HepG2 (cell line): ENCODE data around the gene CLTCL1. TPM values are rescaled to one million over a fixed set of nuclear protein-coding genes. Genes with fewer than 3 reads are reported as not detected.

Source experiments
- AKAP8 ChIP-seq: sonication (generic); formaldehyde crosslinking; IDR thresholded peaks from 2 replicates; pipeline ENCODE4 v1.5.1; 2020; ENCODE audit warnings: mild to moderate bottlenecking, missing genetic modification reagents
- EED ChIP-seq: sonication (generic); formaldehyde crosslinking; IDR thresholded peaks from 2 replicates; pipeline ENCODE4 v1.5.0; 2020; ENCODE audit warnings: mild to moderate bottlenecking, missing genetic modification reagents
- MAFF ChIP-seq: IDR thresholded peaks from 2 replicates; pipeline ENCODE4 v1.6.1; 2011; ENCODE audit warnings: low read depth, low read length, improper control_type of control experiment
- MAZ ChIP-seq, 2 experiments: sonication (generic) in 1 of 2; formaldehyde crosslinking in 1 of 2; IDR thresholded peaks; 2 replicates each; pipeline versions ENCODE4 v1.5.0 to v1.6.1; 2012 to 2020; ENCODE audit warnings: low read depth in 2 of 2, mild to moderate bottlenecking in 2 of 2, borderline replicate concordance in 1 of 2, improper control_type of control experiment in 1 of 2, low read length in 1 of 2, missing genetic modification reagents in 1 of 2, moderate library complexity in 1 of 2
- NFATC3 ChIP-seq: sonication (generic); formaldehyde crosslinking; IDR thresholded peaks from 2 replicates; pipeline ENCODE4 v1.5.1; 2020; ENCODE audit warnings: mild to moderate bottlenecking, missing genetic modification reagents
- NONO ChIP-seq, 2 experiments: fragments of 450-650 bp in 1 of 2; sonication (generic) in 1 of 2; formaldehyde crosslinking in 1 of 2; IDR thresholded peaks in 1 of 2; conservative IDR thresholded peaks in 1 of 2; 2 replicates each; pipeline versions ENCODE4 v1.6.1 to v1.8.0; 2017 to 2022; ENCODE audit warnings: mild to moderate bottlenecking in 1 of 2, missing genetic modification reagents in 1 of 2, moderate library complexity in 1 of 2
- NR2F2 ChIP-seq: IDR thresholded peaks from 2 replicates; pipeline ENCODE4 v1.6.1; 2012; ENCODE audit warnings: low read depth, inconsistent platforms, borderline replicate concordance
- ZNF24 ChIP-seq: fragments of 450-650 bp; IDR thresholded peaks from 2 replicates; pipeline ENCODE4 v1.6.1; 2017; ENCODE audit warnings: antibody characterized with exemption, mild to moderate bottlenecking
- ZNF724P ChIP-seq: sonication (generic); formaldehyde crosslinking; IDR thresholded peaks from 2 replicates; pipeline ENCODE4 v1.8.0; 2022; ENCODE audit warnings: missing genetic modification reagents, borderline replicate concordance
- polyA plus RNA-seq, 8 experiments: library from polyadenylated mRNA; depleted of rRNA in 3 of 8; stranded (reverse) in 7 of 8; unstranded in 1 of 8; fragments of >200 nt; fragmentation: Illumina TruSeq in 4 of 8; extraction: Trizol in 4 of 8; gene quantifications; 2 replicates each; pipeline versions ENCODE4 v1.2.1 to v1.2.3, GENCODE V29; 2011 to 2016; ENCODE audit warnings: low read depth in 4 of 8, missing spikeins in 1 of 8, mixed read lengths in 1 of 8; ENCODE audit not compliant: insufficient read depth in 1 of 8
- total RNA-seq, 5 experiments: library from RNA; depleted of rRNA; stranded (reverse); fragments of >200 nt; fragmentation: Illumina TruSeq; extraction: Trizol; gene quantifications; 2 replicates each; pipeline ENCODE4 v1.2.3, GENCODE V29; 2016; ENCODE audit warnings: low read depth in 1 of 5
- TF ChIP-seq, protein P1 (sequence below): sonication (generic); formaldehyde crosslinking; IDR thresholded peaks from 2 replicates; pipeline ENCODE4 v1.5.1; 2020; ENCODE audit warnings: missing genetic modification reagents, mild to moderate bottlenecking, borderline replicate concordance
- TF ChIP-seq, protein P2 (sequence below): sonication (generic); formaldehyde crosslinking; IDR thresholded peaks from 2 replicates; pipeline ENCODE4 v1.5.0; 2020; ENCODE audit warnings: missing genetic modification reagents
- TF ChIP-seq, protein P3 (sequence below): sonication (generic); formaldehyde crosslinking; IDR thresholded peaks from 2 replicates; pipeline ENCODE4 v1.4.0; 2020; ENCODE audit warnings: missing genetic modification reagents
- TF ChIP-seq, protein P4 (sequence below): sonication (generic); formaldehyde crosslinking; IDR thresholded peaks from 2 replicates; pipeline ENCODE4 v1.8.0; 2022; ENCODE audit warnings: mild to moderate bottlenecking, missing genetic modification reagents
- TF ChIP-seq, protein P5 (sequence below): sonication (generic); formaldehyde crosslinking; IDR thresholded peaks from 2 replicates; pipeline ENCODE4 v1.5.1; 2020; ENCODE audit warnings: missing genetic modification reagents, mild to moderate bottlenecking, borderline replicate concordance

Gene CLTCL1
- total and polyA plus RNA-seq, 2 of the 13 experiments (the other 11 are each of a cell fraction or from before 2014, with no cell fraction given), result 8.1 to 10.9 TPM

DNA sequence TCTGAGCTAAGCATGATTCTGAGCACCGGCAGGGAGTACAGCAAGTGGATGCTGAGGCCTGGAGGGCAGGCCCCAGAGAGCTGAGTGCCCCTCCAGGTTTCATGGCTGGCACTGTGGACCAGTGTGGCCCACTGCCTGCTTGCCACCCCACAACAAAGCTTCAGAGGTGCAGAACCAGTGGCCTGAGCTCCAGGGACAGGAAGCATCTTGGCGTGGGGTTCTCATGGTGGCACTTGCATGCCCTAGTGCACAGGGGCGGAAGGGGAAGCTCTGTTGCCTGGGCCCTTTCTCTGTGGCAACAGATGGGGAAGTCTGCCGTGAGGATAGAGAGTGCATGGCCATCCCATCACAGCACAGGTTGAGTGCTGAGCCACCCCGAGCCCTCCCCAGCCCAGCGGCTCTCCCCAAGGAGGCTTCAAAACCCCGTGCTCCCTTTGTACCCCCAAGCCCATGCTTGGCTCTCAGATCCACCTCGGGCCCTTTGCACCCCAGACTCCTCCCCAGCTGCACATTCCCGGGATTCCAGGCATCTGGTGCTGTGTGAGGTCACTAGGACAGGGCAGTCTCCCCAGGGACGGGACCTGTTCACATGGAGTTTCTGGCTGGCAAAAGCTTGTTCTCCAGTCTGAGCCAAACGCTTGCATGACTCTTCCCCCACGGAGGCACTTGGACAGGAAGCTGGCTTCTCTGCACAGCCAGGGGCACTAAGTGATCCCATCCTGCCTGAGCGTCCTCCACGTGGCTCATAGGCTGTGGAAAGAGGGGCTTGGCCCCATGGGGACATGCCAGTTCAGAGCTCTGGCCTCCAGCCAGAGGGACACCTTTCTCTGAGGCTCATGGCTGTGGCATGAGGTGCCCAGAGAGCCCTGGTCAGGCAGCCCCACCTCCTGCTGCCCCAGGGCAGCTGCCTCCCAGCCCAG lies 117.2 kb downstream of the CLTCL1 start (continued):
- TF ChIP-seq, protein P1, sequence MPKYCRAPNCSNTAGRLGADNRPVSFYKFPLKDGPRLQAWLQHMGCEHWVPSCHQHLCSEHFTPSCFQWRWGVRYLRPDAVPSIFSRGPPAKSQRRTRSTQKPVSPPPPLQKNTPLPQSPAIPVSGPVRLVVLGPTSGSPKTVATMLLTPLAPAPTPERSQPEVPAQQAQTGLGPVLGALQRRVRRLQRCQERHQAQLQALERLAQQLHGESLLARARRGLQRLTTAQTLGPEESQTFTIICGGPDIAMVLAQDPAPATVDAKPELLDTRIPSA (CRISPR knock-in tag), result no peak
- TF ChIP-seq NONO (IDR thresholded peaks at IDR 0.05) (no peak), NONO (CRISPR knock-in tag; conservative IDR thresholded peaks at IDR 0.05) (peak; percentile 86), ZNF724P (CRISPR knock-in tag) (no peak), EED (CRISPR knock-in tag) (no peak), MAZ (IDR thresholded peaks at IDR 0.05; ENCODE audit: borderline replicate concordance, low read depth, low read length) (no peak), MAZ (CRISPR knock-in tag; IDR thresholded peaks at IDR 0.05; ENCODE audit: low read depth) (0 out of 2 replicates have a peak, but pooled peaks have one; percentile 16), MAFF (no peak), NR2F2 (peak; percentile 7; the same call in 1 of the 2 replicates), ZNF24 (no peak), AKAP8 (CRISPR knock-in tag) (peak; percentile 96), NFATC3 (CRISPR knock-in tag) (no peak)
- TF ChIP-seq, protein P2, sequence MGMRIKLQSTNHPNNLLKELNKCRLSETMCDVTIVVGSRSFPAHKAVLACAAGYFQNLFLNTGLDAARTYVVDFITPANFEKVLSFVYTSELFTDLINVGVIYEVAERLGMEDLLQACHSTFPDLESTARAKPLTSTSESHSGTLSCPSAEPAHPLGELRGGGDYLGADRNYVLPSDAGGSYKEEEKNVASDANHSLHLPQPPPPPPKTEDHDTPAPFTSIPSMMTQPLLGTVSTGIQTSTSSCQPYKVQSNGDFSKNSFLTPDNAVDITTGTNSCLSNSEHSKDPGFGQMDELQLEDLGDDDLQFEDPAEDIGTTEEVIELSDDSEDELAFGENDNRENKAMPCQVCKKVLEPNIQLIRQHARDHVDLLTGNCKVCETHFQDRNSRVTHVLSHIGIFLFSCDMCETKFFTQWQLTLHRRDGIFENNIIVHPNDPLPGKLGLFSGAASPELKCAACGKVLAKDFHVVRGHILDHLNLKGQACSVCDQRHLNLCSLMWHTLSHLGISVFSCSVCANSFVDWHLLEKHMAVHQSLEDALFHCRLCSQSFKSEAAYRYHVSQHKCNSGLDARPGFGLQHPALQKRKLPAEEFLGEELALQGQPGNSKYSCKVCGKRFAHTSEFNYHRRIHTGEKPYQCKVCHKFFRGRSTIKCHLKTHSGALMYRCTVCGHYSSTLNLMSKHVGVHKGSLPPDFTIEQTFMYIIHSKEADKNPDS, result no peak
- TF ChIP-seq, protein P3, sequence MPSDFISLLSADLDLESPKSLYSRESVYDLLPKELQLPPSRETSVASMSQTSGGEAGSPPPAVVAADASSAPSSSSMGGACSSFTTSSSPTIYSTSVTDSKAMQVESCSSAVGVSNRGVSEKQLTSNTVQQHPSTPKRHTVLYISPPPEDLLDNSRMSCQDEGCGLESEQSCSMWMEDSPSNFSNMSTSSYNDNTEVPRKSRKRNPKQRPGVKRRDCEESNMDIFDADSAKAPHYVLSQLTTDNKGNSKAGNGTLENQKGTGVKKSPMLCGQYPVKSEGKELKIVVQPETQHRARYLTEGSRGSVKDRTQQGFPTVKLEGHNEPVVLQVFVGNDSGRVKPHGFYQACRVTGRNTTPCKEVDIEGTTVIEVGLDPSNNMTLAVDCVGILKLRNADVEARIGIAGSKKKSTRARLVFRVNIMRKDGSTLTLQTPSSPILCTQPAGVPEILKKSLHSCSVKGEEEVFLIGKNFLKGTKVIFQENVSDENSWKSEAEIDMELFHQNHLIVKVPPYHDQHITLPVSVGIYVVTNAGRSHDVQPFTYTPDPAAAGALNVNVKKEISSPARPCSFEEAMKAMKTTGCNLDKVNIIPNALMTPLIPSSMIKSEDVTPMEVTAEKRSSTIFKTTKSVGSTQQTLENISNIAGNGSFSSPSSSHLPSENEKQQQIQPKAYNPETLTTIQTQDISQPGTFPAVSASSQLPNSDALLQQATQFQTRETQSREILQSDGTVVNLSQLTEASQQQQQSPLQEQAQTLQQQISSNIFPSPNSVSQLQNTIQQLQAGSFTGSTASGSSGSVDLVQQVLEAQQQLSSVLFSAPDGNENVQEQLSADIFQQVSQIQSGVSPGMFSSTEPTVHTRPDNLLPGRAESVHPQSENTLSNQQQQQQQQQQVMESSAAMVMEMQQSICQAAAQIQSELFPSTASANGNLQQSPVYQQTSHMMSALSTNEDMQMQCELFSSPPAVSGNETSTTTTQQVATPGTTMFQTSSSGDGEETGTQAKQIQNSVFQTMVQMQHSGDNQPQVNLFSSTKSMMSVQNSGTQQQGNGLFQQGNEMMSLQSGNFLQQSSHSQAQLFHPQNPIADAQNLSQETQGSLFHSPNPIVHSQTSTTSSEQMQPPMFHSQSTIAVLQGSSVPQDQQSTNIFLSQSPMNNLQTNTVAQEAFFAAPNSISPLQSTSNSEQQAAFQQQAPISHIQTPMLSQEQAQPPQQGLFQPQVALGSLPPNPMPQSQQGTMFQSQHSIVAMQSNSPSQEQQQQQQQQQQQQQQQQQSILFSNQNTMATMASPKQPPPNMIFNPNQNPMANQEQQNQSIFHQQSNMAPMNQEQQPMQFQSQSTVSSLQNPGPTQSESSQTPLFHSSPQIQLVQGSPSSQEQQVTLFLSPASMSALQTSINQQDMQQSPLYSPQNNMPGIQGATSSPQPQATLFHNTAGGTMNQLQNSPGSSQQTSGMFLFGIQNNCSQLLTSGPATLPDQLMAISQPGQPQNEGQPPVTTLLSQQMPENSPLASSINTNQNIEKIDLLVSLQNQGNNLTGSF (CRISPR knock-in tag), result 0 out of 2 replicates have a peak, but pooled peaks have one; percentile 46
- TF ChIP-seq, protein P4, sequence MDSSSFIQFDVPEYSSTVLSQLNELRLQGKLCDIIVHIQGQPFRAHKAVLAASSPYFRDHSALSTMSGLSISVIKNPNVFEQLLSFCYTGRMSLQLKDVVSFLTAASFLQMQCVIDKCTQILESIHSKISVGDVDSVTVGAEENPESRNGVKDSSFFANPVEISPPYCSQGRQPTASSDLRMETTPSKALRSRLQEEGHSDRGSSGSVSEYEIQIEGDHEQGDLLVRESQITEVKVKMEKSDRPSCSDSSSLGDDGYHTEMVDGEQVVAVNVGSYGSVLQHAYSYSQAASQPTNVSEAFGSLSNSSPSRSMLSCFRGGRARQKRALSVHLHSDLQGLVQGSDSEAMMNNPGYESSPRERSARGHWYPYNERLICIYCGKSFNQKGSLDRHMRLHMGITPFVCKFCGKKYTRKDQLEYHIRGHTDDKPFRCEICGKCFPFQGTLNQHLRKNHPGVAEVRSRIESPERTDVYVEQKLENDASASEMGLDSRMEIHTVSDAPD, result no peak
- TF ChIP-seq, protein P5, sequence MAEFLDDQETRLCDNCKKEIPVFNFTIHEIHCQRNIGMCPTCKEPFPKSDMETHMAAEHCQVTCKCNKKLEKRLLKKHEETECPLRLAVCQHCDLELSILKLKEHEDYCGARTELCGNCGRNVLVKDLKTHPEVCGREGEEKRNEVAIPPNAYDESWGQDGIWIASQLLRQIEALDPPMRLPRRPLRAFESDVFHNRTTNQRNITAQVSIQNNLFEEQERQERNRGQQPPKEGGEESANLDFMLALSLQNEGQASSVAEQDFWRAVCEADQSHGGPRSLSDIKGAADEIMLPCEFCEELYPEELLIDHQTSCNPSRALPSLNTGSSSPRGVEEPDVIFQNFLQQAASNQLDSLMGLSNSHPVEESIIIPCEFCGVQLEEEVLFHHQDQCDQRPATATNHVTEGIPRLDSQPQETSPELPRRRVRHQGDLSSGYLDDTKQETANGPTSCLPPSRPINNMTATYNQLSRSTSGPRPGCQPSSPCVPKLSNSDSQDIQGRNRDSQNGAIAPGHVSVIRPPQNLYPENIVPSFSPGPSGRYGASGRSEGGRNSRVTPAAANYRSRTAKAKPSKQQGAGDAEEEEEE (CRISPR knock-in tag), result no peak
